NB4 (cell line): ENCODE data around the gene EMD.

Experiments used
- MYC ChIP-seq: IDR thresholded peaks from 2 replicates; pipeline ENCODE4 v1.6.1; 2011; ENCODE audit warnings: low read depth, low read length
- POLR2A ChIP-seq: IDR thresholded peaks from 2 replicates; pipeline ENCODE4 v1.6.1; 2011; ENCODE audit warnings: mild to moderate bottlenecking; ENCODE audit not compliant: insufficient read length; ENCODE audit errors: extremely low read depth
- TF ChIP-seq, protein P1 (sequence below): IDR thresholded peaks from one replicate; pipeline ENCODE4 v1.5.1; 2012; ENCODE audit warnings: low read depth, low read length

- TF ChIP-seq, protein P1, sequence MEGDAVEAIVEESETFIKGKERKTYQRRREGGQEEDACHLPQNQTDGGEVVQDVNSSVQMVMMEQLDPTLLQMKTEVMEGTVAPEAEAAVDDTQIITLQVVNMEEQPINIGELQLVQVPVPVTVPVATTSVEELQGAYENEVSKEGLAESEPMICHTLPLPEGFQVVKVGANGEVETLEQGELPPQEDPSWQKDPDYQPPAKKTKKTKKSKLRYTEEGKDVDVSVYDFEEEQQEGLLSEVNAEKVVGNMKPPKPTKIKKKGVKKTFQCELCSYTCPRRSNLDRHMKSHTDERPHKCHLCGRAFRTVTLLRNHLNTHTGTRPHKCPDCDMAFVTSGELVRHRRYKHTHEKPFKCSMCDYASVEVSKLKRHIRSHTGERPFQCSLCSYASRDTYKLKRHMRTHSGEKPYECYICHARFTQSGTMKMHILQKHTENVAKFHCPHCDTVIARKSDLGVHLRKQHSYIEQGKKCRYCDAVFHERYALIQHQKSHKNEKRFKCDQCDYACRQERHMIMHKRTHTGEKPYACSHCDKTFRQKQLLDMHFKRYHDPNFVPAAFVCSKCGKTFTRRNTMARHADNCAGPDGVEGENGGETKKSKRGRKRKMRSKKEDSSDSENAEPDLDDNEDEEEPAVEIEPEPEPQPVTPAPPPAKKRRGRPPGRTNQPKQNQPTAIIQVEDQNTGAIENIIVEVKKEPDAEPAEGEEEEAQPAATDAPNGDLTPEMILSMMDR: no peak
- TF ChIP-seq MYC: peak; percentile 17; the same call in 1 of the 2 replicates
- TF ChIP-seq POLR2A: peak; percentile 60
Observed at GRCh38 chrX:154378799-154379568, at the start of gene EMD.
